Endodermal cell (in vitro differentiated cells): ENCODE results near the gene GPSM1. TPM values are rescaled to one million over a fixed set of nuclear protein-coding genes. Genes with fewer than 3 reads are reported as not detected.

Experiments
- DNase-seq: peaks from one replicate; pipeline ENCODE4 v3.0.0-alpha.2; 2017
- H3K27ac ChIP-seq: 2 replicates; pipeline ENCODE4 v1.5.1; 2013; ENCODE audit warnings: mild to moderate bottlenecking, low read depth, low read length, moderate library complexity
- H3K27me3 ChIP-seq: 2 replicates; pipeline ENCODE4 v1.6.1; 2013; ENCODE audit warnings: mild to moderate bottlenecking, low read length, moderate library complexity; ENCODE audit not compliant: insufficient read depth, control insufficient read depth, poor library complexity, severe bottlenecking
- H3K36me3 ChIP-seq: 2 replicates; pipeline ENCODE4 v1.7.0; 2013; ENCODE audit warnings: mild to moderate bottlenecking, low read length, moderate library complexity; ENCODE audit not compliant: control insufficient read depth, insufficient read depth
- H3K4me1 ChIP-seq: one replicate; pipeline ENCODE4 v1.7.0; 2013; ENCODE audit warnings: low read length; ENCODE audit not compliant: control insufficient read depth, insufficient read depth
- H3K4me3 ChIP-seq: 2 replicates; pipeline ENCODE4 v1.5.1; 2013; ENCODE audit warnings: mild to moderate bottlenecking, low read length, moderate library complexity
- H3K9ac ChIP-seq: 2 replicates; pipeline ENCODE4 v1.6.1; 2013; ENCODE audit warnings: mild to moderate bottlenecking, low read length, moderate library complexity; ENCODE audit not compliant: poor library complexity, severe bottlenecking; ENCODE audit errors: extremely low read depth
- H3K9me3 ChIP-seq: 2 replicates; pipeline ENCODE4 v1.6.1; 2013; ENCODE audit warnings: mild to moderate bottlenecking, low read length, moderate library complexity; ENCODE audit not compliant: control insufficient read depth
- H3K27ac Mint-ChIP-seq: 2 replicates; pipeline ENCODE4 v1.8.0; 2020; ENCODE audit warnings: mixed read lengths
- H3K27me3 Mint-ChIP-seq: 2 replicates; pipeline ENCODE4 v1.8.0; 2021; ENCODE audit warnings: mild to moderate bottlenecking, mixed read lengths; ENCODE audit not compliant: insufficient read depth
- H3K36me3 Mint-ChIP-seq: 2 replicates; pipeline ENCODE4 v1.8.0; 2020; ENCODE audit warnings: low read depth, mixed read lengths
- H3K4me1 Mint-ChIP-seq: 2 replicates; pipeline ENCODE4 v1.8.0; 2020; ENCODE audit warnings: mixed read lengths
- H3K4me3 Mint-ChIP-seq: 2 replicates; pipeline ENCODE4 v1.8.0; 2020; ENCODE audit warnings: mild to moderate bottlenecking, moderate library complexity, mixed read lengths
- H3K9me3 Mint-ChIP-seq: 2 replicates; pipeline ENCODE4 v1.8.0; 2020; ENCODE audit warnings: mild to moderate bottlenecking, mixed read lengths
- CTCF ChIP-seq: fragments of 200-600 bp; sonication (generic); conservative IDR thresholded peaks from 2 replicates; pipeline ENCODE4 v1.5.0; 2021; ENCODE audit warnings: antibody characterized with exemption, mild to moderate bottlenecking
- WGBS, 2 experiments: methylation state at CpG; one replicate each; pipeline versions ENCODE4 v1.1.5 to v1.1.7; 2013; ENCODE audit warnings: missing lambda C conversion rate in 2 of 2, mixed read lengths in 1 of 2; ENCODE audit not compliant: insufficient coverage in 1 of 2, insufficient read length in 1 of 2; 5-methylcytosine and 5-hydroxymethylcytosine counted together
- total RNA-seq, 2 donors: library from RNA; stranded (reverse); fragmentation: NEBNext Ultra II Directional in 1 of 2; extraction: Animal tissue kit (Norgen Biotek cat#: 25700) in 1 of 2; gene quantifications; 2 replicates in 1 of 2; 3 replicates in 1 of 2; pipeline ENCODE4 v1.2.1, GENCODE V29; 2021

Gene GPSM1
- total RNA-seq, 2 donors from 2014 or later = 37.2 to 38.6 TPM

- Histone ChIP-seq H3K36me3 (no peaks in the 10 kb centered on the region), H3K9me3 (no peaks in the 10 kb centered on the region), H3K4me3 (no peak overlapping the region), H3K27me3 (no peaks in the 10 kb centered on the region), H3K9ac (no peak overlapping the region), H3K4me1 (no peaks in the 10 kb centered on the region), H3K27ac (no peak overlapping the region)
- Mint-ChIP-seq H3K9me3 (no peaks in the 10 kb centered on the region), H3K4me1 (peaks cover 1% of the 10 kb centered on the region), H3K27ac (no peak overlapping the region), H3K27me3 (no peaks in the 10 kb centered on the region), H3K36me3 (no peaks in the 10 kb centered on the region), H3K4me3 (no peak overlapping the region)
- WGBS, 2 experiments = 93 to 96% methylated on average over 14 to 43 of the region's 43 CpGs
- TF ChIP-seq CTCF = no peak
- DNase-seq = no peak
These were observed 10.4 kb downstream of the GPSM1 start for GRCh38 chr9:136337416-136338395.

GRCh38 chr9:136338511-136338910 is 11.2 kb downstream of the GPSM1 start:
- H3K27ac ChIP-seq = no peak overlapping the region
- 96 to 98% methylated on average over 15 to 25 of the region's 25 CpGs for WGBS, 2 experiments

More at GRCh38 chr9:136338511-136338910, 11.2 kb downstream of the GPSM1 start:
- Histone ChIP-seq H3K9me3 (no peaks in the 10 kb centered on the region), H3K9ac (no peak overlapping the region), H3K36me3 (no peaks in the 10 kb centered on the region), H3K4me3 (no peak overlapping the region), H3K27me3 (no peaks in the 10 kb centered on the region), H3K4me1 (peaks cover 6% of the 10 kb centered on the region)
- DNase-seq = no peak
- no peak for TF ChIP-seq CTCF
- Mint-ChIP-seq H3K27me3 (no peaks in the 10 kb centered on the region), H3K4me3 (no peak overlapping the region), H3K4me1 (peaks cover 3% of the 10 kb centered on the region), H3K9me3 (no peaks in the 10 kb centered on the region), H3K36me3 (no peaks in the 10 kb centered on the region), H3K27ac (no peak overlapping the region)
